ENCODE data around the gene CCDC12. TPM values are rescaled to one million over a fixed set of nuclear protein-coding genes. Genes with fewer than 3 reads are reported as not detected.

Gene CCDC12
- total RNA-seq, 6 experiments from 2014 or later, result 14.6 to 24.2 (median 17.0) TPM

DNA sequence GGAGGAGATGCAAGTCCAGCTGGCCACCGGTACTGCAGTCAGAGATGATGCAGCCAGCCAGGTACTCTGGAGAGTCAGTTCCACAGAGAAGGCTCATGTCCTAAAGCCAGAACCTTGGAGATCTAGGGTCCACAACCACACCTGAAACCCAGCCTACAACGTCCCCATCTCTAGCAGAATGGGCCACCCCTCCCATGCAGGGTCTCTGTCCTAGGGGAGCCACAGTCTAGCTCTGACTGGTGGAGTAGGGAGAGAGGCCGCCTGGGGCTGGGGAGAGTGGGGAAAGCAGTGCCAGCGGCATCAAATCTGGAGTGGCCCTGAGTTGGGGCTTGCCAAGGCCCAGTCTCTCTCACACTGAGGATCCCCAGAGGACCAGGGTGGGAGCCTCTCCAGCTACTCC lies 55.5 kb downstream of the CCDC12 start:
- WGBS (ENCODE audit: insufficient coverage, low coverage, low lambda C conversion rate, missing lambda C conversion rate), result 100% methylated on average over 1 of the region's 4 CpGs
- Histone ChIP-seq H3K27me3 (no peaks in the 10 kb centered on the region), H3K27ac (no peak overlapping the region), H3K9me3 (no peaks in the 10 kb centered on the region), H3K4me3 (no peak overlapping the region), H3K4me1 (peaks cover 0 to 7% (median 0%) of the 10 kb centered on the region in 4 donors), H3K36me3 (peaks cover 0 to 67% (median 29%) of the 10 kb centered on the region in 4 donors)
- no peak for TF ChIP-seq POLR2A (IDR thresholded peaks at IDR 0.05)
- TF ChIP-seq, protein P1, sequence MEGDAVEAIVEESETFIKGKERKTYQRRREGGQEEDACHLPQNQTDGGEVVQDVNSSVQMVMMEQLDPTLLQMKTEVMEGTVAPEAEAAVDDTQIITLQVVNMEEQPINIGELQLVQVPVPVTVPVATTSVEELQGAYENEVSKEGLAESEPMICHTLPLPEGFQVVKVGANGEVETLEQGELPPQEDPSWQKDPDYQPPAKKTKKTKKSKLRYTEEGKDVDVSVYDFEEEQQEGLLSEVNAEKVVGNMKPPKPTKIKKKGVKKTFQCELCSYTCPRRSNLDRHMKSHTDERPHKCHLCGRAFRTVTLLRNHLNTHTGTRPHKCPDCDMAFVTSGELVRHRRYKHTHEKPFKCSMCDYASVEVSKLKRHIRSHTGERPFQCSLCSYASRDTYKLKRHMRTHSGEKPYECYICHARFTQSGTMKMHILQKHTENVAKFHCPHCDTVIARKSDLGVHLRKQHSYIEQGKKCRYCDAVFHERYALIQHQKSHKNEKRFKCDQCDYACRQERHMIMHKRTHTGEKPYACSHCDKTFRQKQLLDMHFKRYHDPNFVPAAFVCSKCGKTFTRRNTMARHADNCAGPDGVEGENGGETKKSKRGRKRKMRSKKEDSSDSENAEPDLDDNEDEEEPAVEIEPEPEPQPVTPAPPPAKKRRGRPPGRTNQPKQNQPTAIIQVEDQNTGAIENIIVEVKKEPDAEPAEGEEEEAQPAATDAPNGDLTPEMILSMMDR (IDR thresholded peaks at IDR 0.05), result no peak
- DNase-seq (peak in 2 of 3 donors; percentile 34 to 39), ATAC-seq (no peak)
- intact Hi-C loops (cut with DNase I), result loop anchor here (10.0 kb wide), 1 partner anchor 74 kb away; no protein-coding TSS in a partner anchor

DNA sequence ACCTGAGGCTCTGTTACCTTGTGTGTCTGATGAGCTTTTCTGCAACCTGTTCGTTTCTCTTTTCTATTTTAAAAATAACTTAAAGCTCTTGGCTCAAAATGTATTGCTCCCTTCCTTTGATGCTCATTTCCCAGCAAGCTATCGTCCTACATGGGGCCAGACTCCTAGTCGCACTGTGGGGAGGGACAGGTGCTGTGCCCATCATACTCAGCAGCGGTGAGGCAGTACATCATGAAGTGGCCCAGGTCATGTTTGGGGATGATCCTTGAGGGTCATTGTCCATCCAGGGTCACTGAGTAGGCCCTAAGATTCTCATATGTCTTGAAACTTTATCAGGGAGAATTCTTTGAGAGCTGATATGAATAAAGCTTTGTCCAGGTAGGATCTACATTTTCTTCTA lies 57.9 kb downstream of the CCDC12 start:
- 95% methylated on average over 4 of the region's 4 CpGs for WGBS (ENCODE audit: insufficient coverage, low coverage, low lambda C conversion rate, missing lambda C conversion rate)
- Histone ChIP-seq H3K4me3 (no peak overlapping the region), H3K27me3 (no peaks in the 10 kb centered on the region), H3K4me1 (peaks cover 0 to 4% (median 0%) of the 10 kb centered on the region in 4 donors), H3K27ac (no peak overlapping the region), H3K36me3 (peaks cover 0 to 44% (median 21%) of the 10 kb centered on the region in 4 donors), H3K9me3 (no peaks in the 10 kb centered on the region)
- DNase-seq (peak in 1 of 3 donors; percentile 12), ATAC-seq (no peak)
- TF ChIP-seq, protein P1 (IDR thresholded peaks at IDR 0.05), result no peak
- no peak for TF ChIP-seq POLR2A (IDR thresholded peaks at IDR 0.05)
- intact Hi-C loops (cut with DNase I), result no loop called here

DNA sequence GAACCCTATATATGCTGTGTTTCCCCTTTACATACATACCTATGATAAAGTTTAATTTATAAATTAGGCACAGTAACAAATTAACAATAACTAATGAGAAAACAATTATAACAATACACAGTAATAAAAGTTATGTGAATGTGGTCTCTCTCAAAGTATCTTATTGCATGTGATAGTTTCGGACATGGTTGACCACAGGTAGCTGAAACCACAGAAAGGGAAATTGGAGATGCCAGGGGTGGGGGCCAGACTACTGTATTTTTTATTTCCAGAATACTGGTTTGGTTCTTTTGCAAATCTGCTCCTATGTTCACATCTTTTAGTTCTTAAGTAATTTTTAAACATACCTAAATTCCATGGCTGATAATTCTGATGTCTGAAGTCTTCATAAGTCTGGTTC lies 58.3 kb downstream of the CCDC12 start:
- WGBS (ENCODE audit: insufficient coverage, low coverage, low lambda C conversion rate, missing lambda C conversion rate), result 90% methylated on average over 1 of the region's 1 CpG
- intact Hi-C loops (cut with DNase I), result no loop called here
- H3K4me3 ChIP-seq, result no peak overlapping the region
- no peaks in the 10 kb centered on the region for H3K9me3 ChIP-seq
- no peak for TF ChIP-seq POLR2A (IDR thresholded peaks at IDR 0.05)
- TF ChIP-seq, protein P1 (IDR thresholded peaks at IDR 0.05), result no peak
- H3K27ac ChIP-seq, result no peak overlapping the region
- no peaks in the 10 kb centered on the region for H3K27me3 ChIP-seq
- peaks cover 0 to 40% (median 20%) of the 10 kb centered on the region in 4 donors for H3K36me3 ChIP-seq
- DNase-seq (no peak), ATAC-seq (no peak)
- peaks cover 0 to 8% (median 0%) of the 10 kb centered on the region in 4 donors for H3K4me1 ChIP-seq

DNA sequence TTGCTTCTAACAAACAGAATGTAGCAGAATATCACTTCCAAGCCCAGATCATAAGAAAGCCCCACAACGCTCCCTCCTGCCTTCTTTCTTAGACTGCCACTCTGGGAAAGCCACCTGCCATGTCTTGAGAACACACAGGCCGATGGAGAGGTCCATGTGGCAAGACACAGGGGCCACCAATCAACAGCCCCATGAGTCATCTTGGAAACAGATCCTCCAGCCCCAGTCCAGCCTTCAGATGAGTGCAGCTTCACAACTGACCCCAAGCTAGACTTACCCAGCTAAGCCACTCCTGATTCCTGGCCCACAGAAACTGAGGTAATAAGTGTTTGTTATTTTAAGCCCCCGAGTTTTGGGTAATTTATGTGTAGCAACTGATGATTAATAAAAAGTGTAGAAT lies 59.3 kb downstream of the CCDC12 start:
- WGBS (ENCODE audit: insufficient coverage, low coverage, low lambda C conversion rate, missing lambda C conversion rate), result 78% methylated on average over 1 of the region's 3 CpGs
- TF ChIP-seq, protein P1 (IDR thresholded peaks at IDR 0.05), result no peak
- no peak for TF ChIP-seq POLR2A (IDR thresholded peaks at IDR 0.05)
- H3K4me1 ChIP-seq, result peaks cover 0 to 11% (median 0%) of the 10 kb centered on the region in 4 donors
- DNase-seq (peak in 1 of 3 donors; percentile 7), ATAC-seq (no peak)
- no peak overlapping the region for H3K27ac ChIP-seq
- peaks cover 0 to 31% (median 17%) of the 10 kb centered on the region in 4 donors for H3K36me3 ChIP-seq
- no peaks in the 10 kb centered on the region for H3K27me3 ChIP-seq
- H3K4me3 ChIP-seq, result no peak overlapping the region
- intact Hi-C loops (cut with DNase I), result no loop called here
- no peaks in the 10 kb centered on the region for H3K9me3 ChIP-seq
